GM12891 (cell line): Measurements from ENCODE around the gene CDC45.

Source experiments
- POLR2A ChIP-seq: IDR thresholded peaks from 2 replicates; pipeline ENCODE4 v1.6.1; 2011; ENCODE audit warnings: low read depth, low read length, control low read depth
- POLR2AphosphoS5 ChIP-seq: IDR thresholded peaks from 2 replicates; pipeline ENCODE4 v1.6.1; 2011; ENCODE audit warnings: low read depth, low read length, control low read depth
- SPI1 ChIP-seq: IDR thresholded peaks from 2 replicates; pipeline ENCODE4 v1.6.1; 2011; ENCODE audit warnings: low read depth, low read length, control low read depth

DNA sequence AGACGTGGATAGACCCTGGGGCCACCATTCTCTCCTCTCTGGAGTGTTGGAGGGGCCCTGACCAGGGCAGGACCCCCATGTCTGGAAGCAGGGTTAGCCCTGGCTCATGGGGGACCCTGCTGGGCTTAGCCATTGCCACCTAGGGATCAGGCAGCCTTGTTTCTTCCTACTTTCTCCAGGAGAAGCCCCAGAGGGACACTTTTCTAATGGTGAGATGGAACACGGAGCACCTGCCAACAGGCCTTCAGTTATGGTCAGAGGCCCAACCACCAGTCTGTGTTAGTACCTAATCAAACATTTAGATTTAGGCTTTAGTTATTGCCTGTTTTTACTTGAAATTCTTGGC, 30.3 kb upstream of the CDC45 start:
- TF ChIP-seq POLR2A, result no peak
- TF ChIP-seq POLR2AphosphoS5, result no peak; the same call in 1 of the 2 replicates
- TF ChIP-seq SPI1, result no peak
